Hepatocyte (in vitro differentiated cells): Measurements from ENCODE around the gene USP47.

Experiments
- EZH2 ChIP-seq: fragments of 200-600 bp; sonication (generic); IDR thresholded peaks from 2 replicates; pipeline ENCODE4 v1.6.1; 2016; ENCODE audit warnings: antibody characterized with exemption, mild to moderate bottlenecking, borderline replicate concordance
- TF ChIP-seq, protein P1 (sequence below): fragments of 200-600 bp; sonication (generic); IDR thresholded peaks from 2 replicates; pipeline ENCODE4 v1.5.1; 2016; ENCODE audit warnings: antibody characterized with exemption, mild to moderate bottlenecking; ENCODE audit not compliant: poor library complexity

DNA sequence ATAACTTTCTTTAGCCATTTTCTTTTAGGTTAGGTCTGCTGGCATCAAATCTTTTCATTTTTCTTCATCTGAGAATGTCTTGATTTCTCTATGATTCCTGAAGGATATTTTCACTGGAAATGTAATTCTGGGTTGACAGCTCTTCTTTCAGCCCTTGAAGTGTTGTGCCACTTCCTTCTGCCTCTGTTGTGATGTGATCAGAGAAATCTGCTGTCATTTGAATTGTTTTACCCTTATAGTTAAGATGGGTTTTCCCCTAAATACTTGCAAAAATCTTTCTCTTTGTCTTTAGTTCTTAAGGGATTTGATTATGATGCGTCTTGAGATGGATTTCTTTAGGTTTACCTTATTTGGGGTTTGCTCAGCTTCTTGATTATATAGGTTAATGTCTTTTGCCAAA lies 23.0 kb downstream of the USP47 start:
- TF ChIP-seq EZH2, result no peak
- TF ChIP-seq, protein P1, sequence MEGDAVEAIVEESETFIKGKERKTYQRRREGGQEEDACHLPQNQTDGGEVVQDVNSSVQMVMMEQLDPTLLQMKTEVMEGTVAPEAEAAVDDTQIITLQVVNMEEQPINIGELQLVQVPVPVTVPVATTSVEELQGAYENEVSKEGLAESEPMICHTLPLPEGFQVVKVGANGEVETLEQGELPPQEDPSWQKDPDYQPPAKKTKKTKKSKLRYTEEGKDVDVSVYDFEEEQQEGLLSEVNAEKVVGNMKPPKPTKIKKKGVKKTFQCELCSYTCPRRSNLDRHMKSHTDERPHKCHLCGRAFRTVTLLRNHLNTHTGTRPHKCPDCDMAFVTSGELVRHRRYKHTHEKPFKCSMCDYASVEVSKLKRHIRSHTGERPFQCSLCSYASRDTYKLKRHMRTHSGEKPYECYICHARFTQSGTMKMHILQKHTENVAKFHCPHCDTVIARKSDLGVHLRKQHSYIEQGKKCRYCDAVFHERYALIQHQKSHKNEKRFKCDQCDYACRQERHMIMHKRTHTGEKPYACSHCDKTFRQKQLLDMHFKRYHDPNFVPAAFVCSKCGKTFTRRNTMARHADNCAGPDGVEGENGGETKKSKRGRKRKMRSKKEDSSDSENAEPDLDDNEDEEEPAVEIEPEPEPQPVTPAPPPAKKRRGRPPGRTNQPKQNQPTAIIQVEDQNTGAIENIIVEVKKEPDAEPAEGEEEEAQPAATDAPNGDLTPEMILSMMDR, result no peak
